Measurements from ENCODE around the gene MKNK1. TPM values are rescaled to one million over a fixed set of nuclear protein-coding genes. Genes with fewer than 3 reads are reported as not detected.

The MKNK1 gene
- total RNA-seq, 1 experiment from 2014 or later = 103 TPM

DNA sequence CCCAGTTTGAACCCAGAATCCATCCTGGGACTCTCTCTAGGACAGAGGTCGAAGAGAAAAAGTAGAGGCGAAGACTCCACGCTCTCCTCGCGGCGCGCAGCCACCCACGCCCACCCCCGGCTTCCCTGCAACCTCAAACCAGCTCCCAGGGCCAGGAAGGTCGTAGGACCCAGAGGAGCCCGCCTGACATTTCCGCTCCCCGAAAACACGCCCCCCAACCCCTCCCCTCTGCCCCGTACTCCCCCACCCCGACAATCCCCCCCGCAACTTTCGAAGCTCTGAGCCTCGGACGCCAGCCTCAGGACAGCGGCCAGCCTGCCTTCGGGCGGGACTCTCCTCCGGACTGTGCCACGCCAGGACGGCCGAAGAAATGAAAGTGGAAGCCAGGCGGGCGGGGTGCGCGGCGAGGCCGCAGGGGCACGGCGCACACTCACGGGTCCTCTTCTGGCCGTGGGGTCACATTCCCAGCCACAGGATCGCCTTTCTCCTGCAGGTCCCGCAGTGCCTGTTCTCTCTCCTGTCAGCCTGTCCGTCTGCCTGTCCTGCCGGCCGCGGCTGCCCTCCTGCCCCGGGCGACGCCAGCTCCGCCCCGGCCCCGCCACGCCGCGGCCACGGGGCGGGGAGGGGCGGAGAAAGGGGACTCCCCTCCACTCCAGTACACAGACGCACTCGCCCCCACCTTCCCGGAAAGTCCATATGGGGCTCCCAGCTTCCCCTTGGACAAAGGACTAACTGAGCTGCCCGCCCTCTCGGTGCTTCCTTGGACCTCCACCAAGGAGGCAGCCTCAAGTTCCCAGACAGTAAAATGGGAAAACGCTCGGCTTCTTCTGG, 12.4 kb upstream of the MKNK1 start, which contains the start of gene MOB3C:
MOB3C (minus strand) TSS at position 535 of the 831 bp plus-strand sequence. CDS start 3,490 bp downstream, outside the sequence.
- CTCF ChIA-PET = interaction anchor here (0.6 to 1.5 kb wide), 2 partner anchors 9 to 176 kb away, joined by 3 to 5 read pairs; no protein-coding TSS in a partner anchor
- TF ChIP-seq, protein P1, sequence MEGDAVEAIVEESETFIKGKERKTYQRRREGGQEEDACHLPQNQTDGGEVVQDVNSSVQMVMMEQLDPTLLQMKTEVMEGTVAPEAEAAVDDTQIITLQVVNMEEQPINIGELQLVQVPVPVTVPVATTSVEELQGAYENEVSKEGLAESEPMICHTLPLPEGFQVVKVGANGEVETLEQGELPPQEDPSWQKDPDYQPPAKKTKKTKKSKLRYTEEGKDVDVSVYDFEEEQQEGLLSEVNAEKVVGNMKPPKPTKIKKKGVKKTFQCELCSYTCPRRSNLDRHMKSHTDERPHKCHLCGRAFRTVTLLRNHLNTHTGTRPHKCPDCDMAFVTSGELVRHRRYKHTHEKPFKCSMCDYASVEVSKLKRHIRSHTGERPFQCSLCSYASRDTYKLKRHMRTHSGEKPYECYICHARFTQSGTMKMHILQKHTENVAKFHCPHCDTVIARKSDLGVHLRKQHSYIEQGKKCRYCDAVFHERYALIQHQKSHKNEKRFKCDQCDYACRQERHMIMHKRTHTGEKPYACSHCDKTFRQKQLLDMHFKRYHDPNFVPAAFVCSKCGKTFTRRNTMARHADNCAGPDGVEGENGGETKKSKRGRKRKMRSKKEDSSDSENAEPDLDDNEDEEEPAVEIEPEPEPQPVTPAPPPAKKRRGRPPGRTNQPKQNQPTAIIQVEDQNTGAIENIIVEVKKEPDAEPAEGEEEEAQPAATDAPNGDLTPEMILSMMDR (conservative IDR thresholded peaks at IDR 0.05) = no peak
- TF ChIP-seq EZH2 (IDR thresholded peaks at IDR 0.05; ENCODE audit: low read depth) = no peak
- Histone ChIP-seq H4K20me1 (ENCODE audit: insufficient read depth) (no peaks in the 10 kb centered on the region), H3K4me1 (replicated peaks; ENCODE audit: insufficient read depth) (peaks cover 54% of the 10 kb centered on the region), H3K4me3 (peak within 1 kb of the TSS; percentile 66), H3K36me3 (ENCODE audit: low read depth) (no peaks in the 10 kb centered on the region), H3K9me2 (ENCODE audit: insufficient read depth) (no peaks in the 10 kb centered on the region), H2AFZ (peak within 1 kb of the TSS; percentile 89), H3K4me2 (peak within 1 kb of the TSS; percentile 98), H3K27me3 (ENCODE audit: insufficient read depth, low read depth) (no peaks in the 10 kb centered on the region), H3F3A (ENCODE audit: insufficient read depth, low read depth) (peaks cover 14% of the 10 kb centered on the region), H3K79me2 (ENCODE audit: low read depth) (peaks cover 37% of the 10 kb centered on the region), H3K27ac (peak within 1 kb of the TSS; percentile 53), H3K9me3 (ENCODE audit: insufficient read depth, low read depth) (no peaks in the 10 kb centered on the region)
- no TSS peak for BruUV-seq (replicated peaks)
- peak; percentile 46 to 86 for DNase-seq
- POLR2A ChIA-PET (ENCODE audit: unreplicated experiment) = interaction anchor here (0.5 to 1.2 kb wide), 14 partner anchors 9 to 718 kb away, joined by 3 to 28 read pairs (median 4); partner anchors contain the start of genes MKNK1 and STIL
- intact Hi-C loops (cut with micrococcal nuclease; ENCODE audit: unreplicated experiment) = loop anchor here (2.0 to 10.0 kb wide), 3 partner anchors 68 to 718 kb away; partner anchors contain the start of genes CMPK1 and EFCAB14

DNA sequence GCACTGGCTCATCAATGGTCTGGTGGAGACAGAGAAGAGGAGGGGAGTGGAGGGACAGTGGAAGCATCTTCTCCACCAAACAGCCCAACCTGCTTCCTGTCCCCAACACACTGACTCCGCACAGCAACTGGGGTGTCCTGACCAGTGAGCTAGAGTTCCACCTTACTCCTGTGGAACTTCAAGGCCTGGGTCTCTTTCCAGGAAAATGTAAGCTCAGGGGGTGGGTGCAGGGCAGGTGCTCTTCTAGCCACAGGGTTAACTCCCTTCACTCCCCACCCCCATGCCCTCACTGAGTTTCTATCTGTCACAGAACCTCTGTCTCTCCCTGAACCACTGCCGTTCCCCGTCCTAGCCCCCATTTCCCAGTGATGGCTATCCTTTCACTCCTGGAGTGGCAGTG, 11.7 kb upstream of the MKNK1 start:
- no peaks in the 10 kb centered on the region for H4K20me1 ChIP-seq (ENCODE audit: insufficient read depth)
- intact Hi-C loops (cut with micrococcal nuclease; ENCODE audit: unreplicated experiment) = loop anchor here (2.0 to 10.0 kb wide), 3 partner anchors 67 to 719 kb away; partner anchors contain the start of genes CMPK1 and EFCAB14
- TSS peak; percentile 35 for BruUV-seq (replicated peaks)
- H3K4me3 ChIP-seq = peak overlapping the region; percentile 66
- H3K36me3 ChIP-seq (ENCODE audit: low read depth) = 0 out of 2 replicates have a peak, but pooled peaks cover 4% of the 10 kb centered on the region
- H3K4me2 ChIP-seq = peak overlapping the region; percentile 98
- H3F3A ChIP-seq (ENCODE audit: insufficient read depth, low read depth) = peaks cover 20% of the 10 kb centered on the region
- no peak for DNase-seq
- no peak for TF ChIP-seq EZH2 (IDR thresholded peaks at IDR 0.05; ENCODE audit: low read depth)
- TF ChIP-seq, protein P1 (conservative IDR thresholded peaks at IDR 0.05) = no peak
- peak overlapping the region; percentile 89; the same call in 1 of the 2 replicates for H2AFZ ChIP-seq
- H3K4me1 ChIP-seq (replicated peaks; ENCODE audit: insufficient read depth) = peaks cover 58% of the 10 kb centered on the region
- no peaks in the 10 kb centered on the region for H3K27me3 ChIP-seq (ENCODE audit: insufficient read depth, low read depth)
- POLR2A ChIA-PET (ENCODE audit: unreplicated experiment) = interaction anchor here (0.6 to 0.7 kb wide), 4 partner anchors 9 to 698 kb away, joined by 3 to 7 read pairs (median 4); partner anchors contain the start of genes MKNK1 and STIL
- H3K9me3 ChIP-seq (ENCODE audit: insufficient read depth, low read depth) = no peaks in the 10 kb centered on the region
- H3K27ac ChIP-seq = peak overlapping the region; percentile 53
- CTCF ChIA-PET = interaction anchor here (0.6 to 1.5 kb wide), 2 partner anchors 9 to 175 kb away, joined by 3 to 5 read pairs; no protein-coding TSS in a partner anchor
- H3K79me2 ChIP-seq (ENCODE audit: low read depth) = peaks cover 43% of the 10 kb centered on the region
- H3K9me2 ChIP-seq (ENCODE audit: insufficient read depth) = no peaks in the 10 kb centered on the region

DNA sequence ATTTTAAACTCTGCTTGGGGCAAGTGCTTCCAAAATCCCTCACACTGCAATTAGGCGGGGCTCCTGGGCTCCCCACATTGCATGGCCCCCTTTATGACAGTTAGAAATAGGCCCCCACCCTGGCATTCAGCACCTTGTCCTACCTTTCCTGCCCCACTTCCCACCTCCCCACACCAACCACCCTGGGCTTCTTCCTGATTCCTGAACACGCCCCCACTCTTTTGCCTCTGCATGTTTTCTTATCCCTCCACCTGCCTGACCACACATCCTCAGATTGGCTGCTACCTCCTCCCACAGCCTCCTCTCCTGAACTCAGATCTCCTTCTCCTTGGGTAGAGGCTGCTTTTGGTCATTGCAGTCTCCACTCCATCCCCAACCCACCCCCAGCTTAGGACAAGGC, 11.0 kb upstream of the MKNK1 start:
- intact Hi-C loops (cut with micrococcal nuclease; ENCODE audit: unreplicated experiment) = loop anchor here (10.0 kb wide), 1 partner anchor 720 kb away; the partner anchor contains the start of gene CMPK1
- H3K4me2 ChIP-seq = peak overlapping the region; percentile 98
- no peaks in the 10 kb centered on the region for H3K9me3 ChIP-seq (ENCODE audit: insufficient read depth, low read depth)
- DNase-seq = no peak
- peak overlapping the region; percentile 66; the same call in 1 of the 2 replicates for H3K4me3 ChIP-seq
- peaks cover 49% of the 10 kb centered on the region for H3K79me2 ChIP-seq (ENCODE audit: low read depth)
- H3K36me3 ChIP-seq (ENCODE audit: low read depth) = peaks cover 9% of the 10 kb centered on the region; the same call in 1 of the 2 replicates
- no peaks in the 10 kb centered on the region for H4K20me1 ChIP-seq (ENCODE audit: insufficient read depth)
- H3K27me3 ChIP-seq (ENCODE audit: insufficient read depth, low read depth) = no peaks in the 10 kb centered on the region
- ChIA-PET CTCF (interaction anchor here (1.5 kb wide), 1 partner anchor 8 kb away, joined by 3 read pairs; no protein-coding TSS in a partner anchor), POLR2A (ENCODE audit: unreplicated experiment) (interaction anchor here (0.7 kb wide), 1 partner anchor 11 kb away, joined by 3 read pairs; the partner anchor contains the start of gene MKNK1)
- peaks cover 63% of the 10 kb centered on the region for H3K4me1 ChIP-seq (replicated peaks; ENCODE audit: insufficient read depth)
- peak overlapping the region; percentile 74; the same call in 1 of the 2 replicates for H3K27ac ChIP-seq
- BruUV-seq (replicated peaks) = no TSS peak
- TF ChIP-seq, protein P1 (conservative IDR thresholded peaks at IDR 0.05) = no peak
- TF ChIP-seq EZH2 (IDR thresholded peaks at IDR 0.05; ENCODE audit: low read depth) = no peak
- H2AFZ ChIP-seq = no peak overlapping the region
- H3K9me2 ChIP-seq (ENCODE audit: insufficient read depth) = no peaks in the 10 kb centered on the region
- H3F3A ChIP-seq (ENCODE audit: insufficient read depth, low read depth) = peaks cover 25% of the 10 kb centered on the region
